SHP77 treated with DMSO at 0.1 percent for 48 hours (cell line): Measurements from ENCODE around the gene SMARCA4.

Source experiments
- DNase-seq: peaks from one replicate; lab custom pipeline; 2025; lab: John Stamatoyannopoulos, UW

Gene SMARCA4

DNA sequence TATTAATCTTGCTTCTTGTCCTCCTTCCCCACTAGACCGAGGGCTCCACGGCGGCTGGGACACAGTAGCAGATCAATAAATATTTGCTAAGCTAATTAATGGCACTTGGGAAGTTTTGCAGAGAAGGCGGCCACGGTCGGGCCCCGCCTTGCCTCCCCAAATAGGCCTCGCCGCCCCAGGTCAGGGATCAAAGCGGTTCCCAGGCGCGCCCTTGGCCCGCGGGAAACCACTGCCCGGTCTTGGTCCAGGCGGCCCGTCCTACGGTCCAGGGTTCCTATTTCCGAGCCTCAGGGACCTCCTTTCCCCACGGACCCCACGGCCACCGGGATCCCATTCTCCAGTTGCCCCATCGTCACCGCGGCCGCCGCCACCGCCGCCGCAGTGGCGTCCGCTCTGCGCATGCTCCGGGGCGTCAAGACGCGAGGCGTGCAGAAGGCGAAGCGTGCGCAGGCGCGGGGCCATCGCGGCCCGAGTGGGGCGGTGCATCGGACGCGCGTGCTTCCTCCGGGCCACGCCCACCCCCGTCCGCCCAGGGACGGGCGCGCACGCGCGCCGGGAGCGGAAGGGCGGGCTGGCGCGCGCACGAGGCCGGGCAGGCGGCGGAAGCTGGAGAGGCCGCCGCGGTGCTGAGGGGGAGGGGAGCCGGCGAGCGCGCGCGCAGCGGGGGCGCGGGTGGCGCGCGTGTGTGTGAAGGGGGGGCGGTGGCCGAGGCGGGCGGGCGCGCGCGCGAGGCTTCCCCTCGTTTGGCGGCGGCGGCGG is at the start of gene SMARCA4:
Gene SMARCA4, plus strand, starts transcription at position 717 of the 759 bp plus-strand sequence. CDS start 23,122 bp downstream, outside the sequence.
- peak; percentile 70 for DNase-seq

DNA sequence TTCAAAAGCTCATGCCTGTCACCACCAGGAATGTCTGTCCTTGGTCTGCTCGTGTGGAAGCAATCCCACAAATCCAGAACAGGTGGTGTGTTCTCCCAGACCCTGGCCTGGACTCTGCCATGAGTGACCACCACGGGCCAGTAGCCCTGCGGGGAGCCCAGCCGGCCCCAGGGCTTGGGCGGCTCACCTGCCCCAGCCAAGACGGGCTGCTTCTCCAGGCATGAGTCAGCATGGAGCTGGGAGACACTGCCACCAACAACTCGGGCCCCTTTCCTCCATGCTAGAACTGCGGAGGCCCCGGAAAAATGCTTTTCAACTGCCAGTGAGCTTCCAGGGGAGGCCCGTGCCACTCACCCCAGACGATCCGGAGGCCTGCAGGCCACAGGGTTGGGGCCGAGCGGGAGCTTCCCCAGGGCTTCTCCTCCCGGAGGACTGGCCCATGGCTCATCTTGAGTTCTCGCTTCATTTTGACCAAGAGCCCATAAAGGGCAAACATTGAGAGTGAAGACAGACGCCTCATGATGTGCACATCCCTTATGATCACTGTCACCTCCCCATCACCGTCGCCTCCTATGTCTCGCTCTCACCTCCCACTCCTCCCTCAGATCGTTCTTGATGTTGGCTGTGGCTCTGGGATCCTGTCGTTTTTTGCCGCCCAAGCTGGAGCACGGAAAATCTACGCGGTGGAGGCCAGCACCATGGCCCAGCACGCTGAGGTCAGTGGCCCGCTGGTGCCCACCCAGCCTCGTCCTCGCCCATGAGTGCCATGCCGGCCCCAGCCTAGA is 49.1 kb upstream of the SMARCA4 start:
- no peak for DNase-seq

DNA sequence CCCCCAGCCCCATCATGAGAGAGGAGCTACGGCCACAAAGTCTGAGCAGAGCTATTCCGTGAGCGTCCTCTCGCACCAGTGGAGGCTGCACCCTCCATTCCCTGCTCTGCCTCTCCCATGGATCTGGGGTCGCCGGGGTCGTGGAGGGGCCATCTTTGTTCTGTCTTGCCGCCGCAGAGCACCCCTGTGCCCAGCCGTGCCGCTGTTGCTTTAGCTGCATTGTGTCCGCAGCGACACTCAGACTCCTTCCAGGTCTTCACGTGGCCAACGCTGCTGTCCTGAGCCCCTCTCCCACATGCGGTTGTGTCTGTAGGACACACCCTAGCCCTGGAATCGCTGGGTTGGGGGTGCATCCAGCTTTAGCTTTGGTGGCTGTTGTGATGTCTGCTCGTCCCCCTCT is 48.2 kb upstream of the SMARCA4 start:
- no peak for DNase-seq

DNA sequence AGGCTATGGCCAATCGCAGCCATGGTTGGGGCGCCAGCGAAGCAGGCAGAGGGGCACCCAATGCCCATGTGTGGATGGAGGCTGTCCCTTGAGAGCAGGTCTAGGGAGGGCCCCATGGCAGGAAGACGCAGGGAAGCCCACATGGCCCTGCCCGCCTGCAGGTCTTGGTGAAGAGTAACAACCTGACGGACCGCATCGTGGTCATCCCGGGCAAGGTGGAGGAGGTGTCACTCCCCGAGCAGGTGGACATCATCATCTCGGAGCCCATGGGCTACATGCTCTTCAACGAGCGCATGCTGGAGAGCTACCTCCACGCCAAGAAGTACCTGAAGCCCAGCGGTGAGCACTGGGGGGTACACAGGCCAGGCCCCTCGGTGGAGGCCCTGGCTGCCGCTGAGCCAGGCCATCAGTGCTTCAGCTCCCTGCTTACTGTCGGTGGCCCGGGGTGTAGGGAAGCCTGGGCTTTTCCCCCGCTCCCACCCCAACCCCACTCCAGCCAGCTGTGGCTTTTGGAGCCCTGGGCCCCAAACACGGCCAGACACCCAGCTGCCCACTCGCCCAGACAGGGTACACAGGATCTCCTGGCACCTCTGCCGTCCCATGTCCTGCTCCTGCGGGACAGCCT is 47.0 kb upstream of the SMARCA4 start:
- DNase-seq = no peak

DNA sequence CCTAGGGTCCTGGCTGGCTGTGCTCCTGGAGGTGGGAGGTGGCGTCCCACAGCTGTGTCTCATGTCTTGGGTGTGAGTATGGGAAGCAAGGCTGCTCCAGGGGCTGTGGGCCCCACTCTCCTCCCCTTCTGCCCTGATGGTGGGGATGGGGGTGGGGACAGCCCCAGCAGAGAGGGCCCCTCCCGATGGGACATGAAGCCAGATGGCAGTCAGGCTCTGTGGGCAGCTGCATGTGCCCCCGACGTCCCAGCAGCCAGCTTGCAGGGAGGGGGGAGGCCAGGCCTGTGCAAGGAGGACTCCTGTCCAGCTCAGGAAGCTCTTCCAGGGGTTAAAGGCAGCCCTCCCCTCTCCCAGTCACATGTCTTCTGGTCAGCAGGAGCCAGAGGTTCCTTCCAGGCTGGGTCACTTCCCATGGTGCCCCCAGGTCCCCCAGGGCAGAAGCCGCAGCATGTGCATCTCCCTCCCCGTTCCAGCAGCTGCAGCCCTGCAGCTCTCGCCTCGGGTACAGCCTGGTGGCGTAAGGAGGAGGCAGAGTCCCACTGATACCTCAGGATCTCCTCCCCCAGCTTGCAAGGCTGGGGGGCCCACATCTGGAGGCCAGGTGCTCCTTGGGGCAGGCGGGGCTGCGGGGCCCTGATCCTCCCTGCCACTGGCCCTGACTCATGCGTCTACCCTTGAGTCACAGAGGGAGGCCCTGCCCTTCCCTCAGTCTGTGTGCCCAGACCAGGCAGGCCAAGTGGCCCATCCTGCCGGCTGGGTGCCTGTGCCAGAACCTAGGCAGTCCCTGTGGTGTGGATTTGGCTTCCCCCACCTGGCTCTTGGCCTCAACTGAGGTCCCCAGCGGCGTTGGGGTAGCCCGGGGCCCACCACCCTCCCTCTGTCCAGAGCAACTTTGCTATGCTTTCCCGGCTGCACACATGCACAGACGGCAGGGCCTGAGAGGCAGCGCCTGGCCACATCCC is 45.4 kb upstream of the SMARCA4 start:
- DNase-seq = no peak

DNA sequence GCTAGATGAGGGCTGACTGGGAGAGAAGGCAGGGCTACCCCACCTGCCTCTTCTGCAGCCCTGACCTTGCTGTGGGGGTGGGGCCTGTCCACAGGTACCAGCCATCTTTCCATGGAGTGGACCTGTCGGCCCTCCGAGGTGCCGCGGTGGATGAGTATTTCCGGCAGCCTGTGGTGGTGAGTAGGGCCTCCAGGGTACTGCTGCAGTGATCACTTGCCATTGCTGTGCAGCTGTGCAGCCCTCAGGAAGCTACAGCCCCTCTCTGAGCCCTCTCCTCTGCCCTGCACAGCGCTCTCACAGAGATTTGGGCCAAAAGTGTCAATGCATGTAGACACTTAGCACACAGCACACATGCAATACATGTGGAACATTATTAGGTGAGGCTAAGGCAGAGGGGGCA is 44.2 kb upstream of the SMARCA4 start:
- no peak for DNase-seq

DNA sequence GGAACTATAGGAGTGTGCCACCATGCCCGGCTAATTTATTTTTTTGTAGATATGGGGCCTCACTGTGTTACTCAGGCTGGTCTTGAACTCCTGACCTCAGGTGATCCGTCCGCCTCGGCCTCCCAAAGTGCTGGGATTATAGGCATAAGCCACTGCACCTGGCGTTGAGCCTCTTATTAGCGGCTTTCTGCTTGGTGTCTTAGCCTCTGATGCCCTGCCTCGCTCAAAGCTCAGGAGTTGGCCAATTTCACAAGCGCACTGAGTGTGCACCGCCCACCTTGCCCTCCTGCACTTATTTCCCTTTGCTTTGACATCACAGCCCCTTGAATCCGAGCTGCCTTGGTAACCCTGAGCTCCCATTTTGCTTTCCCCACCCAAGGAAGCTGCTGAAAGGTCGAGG is 42.5 kb upstream of the SMARCA4 start:
- no peak for DNase-seq

DNA sequence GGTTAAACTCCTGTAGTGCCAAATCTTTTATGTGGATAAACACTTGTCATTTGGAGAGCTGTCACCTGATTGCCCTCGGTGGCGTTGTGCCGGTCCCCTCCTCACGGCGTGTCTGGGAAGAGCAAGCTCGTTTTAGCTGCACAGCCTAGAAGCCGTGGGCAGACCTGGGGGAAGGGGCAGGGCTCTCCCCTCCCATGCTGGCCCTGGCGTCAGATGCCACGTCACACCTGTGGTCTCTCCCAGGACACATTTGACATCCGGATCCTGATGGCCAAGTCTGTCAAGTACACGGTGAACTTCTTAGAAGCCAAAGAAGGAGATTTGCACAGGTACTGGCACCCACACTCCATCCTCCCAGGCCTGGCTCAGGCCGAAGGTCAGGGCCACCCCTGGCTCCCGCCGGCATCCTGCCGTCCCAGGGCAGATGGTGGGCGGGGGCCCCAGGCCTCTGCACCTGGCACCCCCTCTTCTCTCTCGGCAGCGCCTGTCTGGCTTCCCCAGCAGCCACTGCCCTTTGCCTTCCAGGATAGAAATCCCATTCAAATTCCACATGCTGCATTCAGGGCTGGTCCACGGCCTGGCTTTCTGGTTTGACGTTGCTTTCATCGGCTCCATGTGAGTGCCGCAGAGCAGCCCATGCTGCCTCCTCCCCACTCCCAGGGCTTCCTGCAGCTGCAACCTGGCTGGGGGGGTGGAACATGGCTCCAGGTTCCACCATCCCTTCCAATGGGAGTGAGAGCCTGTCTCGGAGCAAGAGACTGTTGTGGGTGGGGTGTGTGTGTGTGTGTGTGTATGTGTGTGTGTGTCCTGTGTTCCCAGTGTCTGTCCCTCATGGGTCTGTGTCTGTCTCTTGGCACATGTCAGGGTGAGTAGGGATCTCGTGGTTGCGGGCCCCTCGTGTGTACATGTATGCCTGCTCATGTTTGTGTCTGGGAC is 41.2 kb upstream of the SMARCA4 start:
- DNase-seq = no peak

DNA sequence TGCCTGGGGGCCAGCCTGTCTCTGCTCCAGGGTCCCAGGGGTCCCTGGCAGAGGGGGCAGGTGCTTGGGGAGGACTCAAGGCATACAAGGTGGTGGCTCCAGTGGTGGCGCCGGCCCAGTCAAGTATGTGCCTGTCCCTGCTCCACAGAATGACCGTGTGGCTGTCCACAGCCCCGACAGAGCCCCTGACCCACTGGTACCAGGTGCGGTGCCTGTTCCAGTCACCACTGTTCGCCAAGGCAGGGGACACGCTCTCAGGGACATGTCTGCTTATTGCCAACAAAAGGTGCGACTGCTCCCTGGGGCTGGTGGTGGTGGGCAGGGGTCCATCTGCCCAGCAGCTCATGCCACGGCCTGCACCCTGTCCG is 40.6 kb upstream of the SMARCA4 start:
- no peak for DNase-seq

DNA sequence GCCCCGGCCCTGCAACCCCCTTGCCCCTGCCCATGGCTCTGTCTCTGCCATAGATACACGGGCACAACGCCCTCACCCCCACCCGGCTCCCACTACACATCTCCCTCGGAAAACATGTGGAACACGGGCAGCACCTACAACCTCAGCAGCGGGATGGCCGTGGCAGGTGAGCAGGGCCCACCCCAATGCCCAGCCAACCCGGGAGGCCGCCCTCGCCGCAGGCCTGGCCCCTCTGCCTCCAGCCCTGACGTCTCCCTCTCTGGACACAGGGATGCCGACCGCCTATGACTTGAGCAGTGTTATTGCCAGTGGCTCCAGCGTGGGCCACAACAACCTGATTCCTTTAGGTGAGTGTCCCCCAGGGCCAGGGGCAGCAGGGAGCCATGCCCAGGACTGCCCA is 40.0 kb upstream of the SMARCA4 start:
- no peak for DNase-seq

DNA sequence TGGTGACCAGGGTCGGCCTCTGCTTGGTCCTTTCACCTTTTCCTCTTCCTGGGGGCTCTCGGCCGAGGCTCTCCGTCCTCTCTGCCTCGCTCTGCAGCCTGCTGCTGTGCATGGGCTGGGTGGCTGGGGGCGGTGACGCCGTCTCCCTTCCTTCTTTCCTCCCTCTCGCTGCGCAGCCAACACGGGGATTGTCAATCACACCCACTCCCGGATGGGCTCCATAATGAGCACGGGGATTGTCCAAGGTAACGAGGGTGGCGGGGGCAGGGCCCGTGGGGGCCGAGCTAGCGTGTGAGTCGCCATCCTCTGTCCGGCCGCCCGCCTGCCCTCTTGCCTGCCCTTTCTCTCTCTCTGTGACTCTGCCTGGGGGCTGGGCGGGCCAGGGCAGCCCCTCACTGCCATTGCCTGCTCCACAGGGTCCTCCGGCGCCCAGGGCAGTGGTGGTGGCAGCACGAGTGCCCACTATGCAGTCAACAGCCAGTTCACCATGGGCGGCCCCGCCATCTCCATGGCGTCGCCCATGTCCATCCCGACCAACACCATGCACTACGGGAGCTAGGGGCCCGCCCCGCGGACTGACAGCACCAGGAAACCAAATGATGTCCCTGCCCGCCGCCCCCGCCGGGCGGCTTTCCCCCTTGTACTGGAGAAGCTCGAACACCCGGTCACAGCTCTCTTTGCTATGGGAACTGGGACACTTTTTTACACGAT is 39.5 kb upstream of the SMARCA4 start:
- DNase-seq = no peak

DNA sequence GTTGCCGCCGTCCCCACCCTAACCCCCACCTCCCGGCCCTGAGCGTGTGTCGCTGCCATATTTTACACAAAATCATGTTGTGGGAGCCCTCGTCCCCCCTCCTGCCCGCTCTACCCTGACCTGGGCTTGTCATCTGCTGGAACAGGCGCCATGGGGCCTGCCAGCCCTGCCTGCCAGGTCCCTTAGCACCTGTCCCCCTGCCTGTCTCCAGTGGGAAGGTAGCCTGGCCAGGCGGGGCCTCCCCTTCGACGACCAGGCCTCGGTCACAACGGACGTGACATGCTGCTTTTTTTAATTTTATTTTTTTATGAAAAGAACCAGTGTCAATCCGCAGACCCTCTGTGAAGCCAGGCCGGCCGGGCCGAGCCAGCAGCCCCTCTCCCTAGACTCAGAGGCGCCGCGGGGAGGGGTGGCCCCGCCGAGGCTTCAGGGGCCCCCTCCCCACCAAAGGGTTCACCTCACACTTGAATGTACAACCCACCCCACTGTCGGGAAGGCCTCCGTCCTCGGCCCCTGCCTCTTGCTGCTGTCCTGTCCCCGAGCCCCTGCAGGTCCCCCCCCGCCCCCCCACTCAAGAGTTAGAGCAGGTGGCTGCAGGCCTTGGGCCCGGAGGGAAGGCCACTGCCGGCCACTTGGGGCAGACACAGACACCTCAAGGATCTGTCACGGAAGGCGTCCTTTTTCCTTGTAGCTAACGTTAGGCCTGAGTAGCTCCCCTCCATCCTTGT is 38.8 kb upstream of the SMARCA4 start:
- no peak for DNase-seq

DNA sequence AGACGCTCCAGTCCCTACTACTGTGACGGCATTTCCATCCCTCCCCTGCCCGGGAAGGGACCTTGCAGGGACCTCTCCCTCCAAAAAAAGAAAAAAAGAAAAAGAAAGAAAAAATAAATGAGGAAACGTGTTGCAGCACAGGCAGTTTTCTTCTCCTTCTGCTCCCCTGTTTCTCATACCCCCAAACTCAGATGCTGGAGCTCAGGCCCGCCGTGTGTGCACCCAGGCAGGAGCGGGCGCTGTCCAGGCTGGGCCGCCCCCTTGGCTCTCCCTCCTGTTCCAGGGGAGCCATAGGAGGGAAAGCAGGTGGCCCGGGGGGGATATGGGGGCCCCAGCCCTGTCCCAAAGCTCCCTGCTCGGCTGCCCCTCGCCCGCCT is 38.2 kb upstream of the SMARCA4 start:
- DNase-seq = no peak

DNA sequence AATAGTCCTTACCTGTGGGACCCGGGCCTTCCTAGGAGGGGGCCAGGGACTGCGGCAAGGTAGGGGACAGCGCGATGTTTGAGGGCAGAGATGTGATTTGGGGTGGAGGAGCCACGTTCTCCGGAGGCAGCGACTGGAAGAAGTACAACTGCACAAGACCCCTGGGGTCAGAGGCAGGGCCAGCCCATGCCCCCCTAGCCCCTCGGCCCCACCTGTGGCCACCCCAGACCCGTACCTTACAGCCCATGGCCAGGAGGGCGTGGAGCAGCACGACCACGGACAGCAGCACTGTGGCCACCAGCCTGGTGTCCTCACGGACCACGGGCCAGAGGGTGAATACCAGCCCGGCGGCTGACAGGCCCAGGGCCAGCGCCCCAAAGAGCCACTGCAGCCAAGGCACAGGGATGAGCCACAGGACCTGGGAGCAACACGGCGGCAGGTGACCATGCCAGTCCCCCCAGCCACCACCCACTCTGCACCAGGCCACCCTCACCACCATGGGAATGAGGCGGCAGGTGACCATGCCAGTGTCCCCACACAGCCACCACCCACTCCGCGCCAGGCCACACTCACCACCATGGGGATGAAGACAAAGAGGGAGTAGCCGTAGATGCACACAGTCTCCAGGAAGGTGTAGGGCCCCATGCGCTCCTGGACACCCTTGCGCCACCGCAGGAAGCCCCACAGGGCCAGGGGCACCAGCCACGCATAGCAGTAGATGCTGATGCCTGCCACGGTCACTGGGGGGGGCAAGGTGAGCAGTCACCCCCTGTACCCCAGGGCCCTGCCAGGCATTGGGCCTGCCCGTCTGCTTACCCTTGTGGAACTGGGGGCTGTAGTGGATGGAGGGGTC is 37.3 kb upstream of the SMARCA4 start:
- no peak for DNase-seq

DNA sequence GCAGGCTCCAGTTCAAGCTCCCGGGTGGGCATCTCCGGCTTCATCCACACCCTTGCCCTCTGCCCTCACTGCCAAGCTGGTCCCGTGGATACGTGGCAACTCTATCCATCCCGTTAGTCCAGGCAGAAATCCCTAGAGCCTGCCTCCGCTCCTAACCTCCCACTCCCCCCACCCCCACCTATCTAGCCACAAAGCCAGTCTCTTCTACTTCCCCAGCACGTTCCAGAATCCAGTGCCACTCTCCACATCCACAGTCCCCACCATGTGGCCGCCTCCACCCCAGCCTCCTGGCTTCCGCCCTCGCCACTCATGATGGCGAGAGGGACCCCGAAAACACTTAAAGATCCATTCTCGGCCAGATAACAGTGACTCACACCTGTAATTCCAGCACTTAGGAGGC is 36.2 kb upstream of the SMARCA4 start:
- DNase-seq = no peak

DNA sequence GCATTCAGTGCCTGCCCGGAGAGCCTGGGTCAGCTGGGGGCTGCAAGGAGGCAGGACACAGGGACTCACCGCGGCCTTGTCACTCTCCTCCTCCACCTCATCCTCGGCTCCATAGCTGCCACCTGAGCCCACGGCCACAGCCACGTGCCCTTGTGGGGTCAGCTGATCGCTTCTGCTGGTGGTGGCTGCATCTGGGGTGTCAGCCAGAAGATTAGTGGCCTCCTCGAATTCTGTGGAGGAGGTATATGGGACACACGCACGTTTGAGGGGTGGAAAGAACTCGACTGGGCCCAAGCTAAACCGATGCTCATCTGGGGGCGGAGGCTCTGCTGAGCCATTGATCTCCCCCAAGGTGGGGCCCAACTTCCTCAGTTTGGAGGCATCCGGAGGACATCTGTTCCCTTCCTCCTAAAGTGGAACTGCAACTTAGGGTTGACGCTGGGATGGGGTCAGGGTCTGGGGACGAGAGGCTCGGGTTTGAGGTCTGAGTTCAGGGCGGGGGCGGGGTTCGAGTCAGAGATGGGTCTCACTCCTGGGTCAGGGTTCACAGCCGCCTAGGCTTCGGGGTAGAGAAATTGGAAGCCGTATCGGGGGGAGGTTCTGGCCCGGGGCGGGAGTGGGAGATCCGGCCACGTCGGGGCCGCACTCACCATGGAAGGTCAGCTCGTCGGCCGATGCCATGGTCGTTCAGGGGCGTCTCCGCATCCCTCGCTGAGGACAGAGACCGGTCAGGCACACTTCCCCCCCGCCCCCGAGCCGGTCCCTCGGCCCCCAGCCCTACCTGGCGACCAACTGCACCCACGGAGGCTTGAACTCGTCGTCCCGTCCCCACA is 32.9 kb upstream of the SMARCA4 start:
- DNase-seq = no peak

DNA sequence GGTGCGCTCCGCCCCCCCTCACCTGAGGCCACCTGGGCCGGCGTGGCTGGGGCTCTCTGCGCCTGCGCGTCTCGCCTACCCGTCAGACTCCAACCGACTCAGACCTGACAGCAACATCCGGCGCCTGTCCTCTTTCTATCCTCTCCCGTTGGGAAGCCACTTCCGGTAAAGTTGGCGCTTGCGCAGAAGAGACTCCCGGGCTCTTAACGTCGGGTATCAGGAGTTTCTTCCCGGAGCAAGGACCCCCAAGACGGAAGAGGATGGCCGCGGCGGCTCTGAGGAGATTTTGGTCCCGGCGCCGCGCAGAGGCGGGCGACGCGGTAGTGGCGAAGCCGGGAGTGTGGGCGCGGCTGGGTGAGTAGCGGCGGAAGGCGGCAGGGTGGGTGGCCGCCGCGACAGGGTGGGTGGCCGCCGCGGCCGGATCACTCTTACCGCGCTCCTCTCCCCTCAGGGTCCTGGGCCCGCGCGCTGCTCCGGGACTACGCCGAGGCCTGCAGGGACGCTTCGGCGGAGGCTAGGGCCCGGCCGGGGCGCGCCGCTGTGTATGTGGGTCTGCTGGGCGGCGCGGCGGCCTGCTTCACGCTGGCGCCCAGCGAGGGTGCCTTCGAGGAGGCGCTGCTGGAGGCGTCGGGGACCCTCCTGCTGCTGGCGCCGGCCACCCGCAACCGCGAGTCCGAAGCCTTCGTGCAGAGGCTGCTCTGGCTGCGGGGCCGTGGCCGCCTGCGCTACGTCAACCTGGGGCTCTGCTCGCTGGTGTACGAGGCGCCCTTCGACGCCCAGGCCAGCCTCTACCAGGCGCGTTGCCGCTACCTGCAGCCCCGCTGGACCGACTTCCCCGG is 32.0 kb upstream of the SMARCA4 start, which contains the start of the genes TIMM29 and YIPF2:
Gene TIMM29, plus strand, starts transcription at position 249 of the 839 bp plus-strand sequence. Its CDS starts 12 bp downstream, at position 261.
Gene YIPF2, minus strand, starts transcription at position 77 of the 839 bp plus-strand sequence. CDS start 229 bp downstream, outside the sequence.
- peak; percentile 92 for DNase-seq
